H1 (cell line): ENCODE data around the gene MESD. TPM values are rescaled to one million over a fixed set of nuclear protein-coding genes. Genes with fewer than 3 reads are reported as not detected.

Experiments
- CTCF ChIA-PET: fragments of 300-600 bp; sonication (Branson Sonifier 250); formaldehyde crosslinking; loops from one replicate; lab custom pipeline; 2021; ENCODE audit not compliant: partially characterized antibody; lab: Charles Lee
- POLR2A ChIA-PET: fragments of 300-600 bp; sonication (Branson Sonifier 250); formaldehyde crosslinking; loops from one replicate; lab custom pipeline; 2021; ENCODE audit warnings: inconsistent platforms; ENCODE audit not compliant: partially characterized antibody; lab: Charles Lee
- DNase-seq, 2 experiments: peaks; one replicate each; pipeline versions ENCODE4 v3.0.0 to v3.0.0-alpha.2; 2010 to 2022; ENCODE audit warnings: low spot score in 2 of 2, low read depth in 1 of 2, mixed read lengths in 1 of 2
- FAIRE-seq: peaks from 2 replicates; lab custom pipeline; 2011; peaks lifted over from hg19 to GRCh38; lab: Jason Lieb, UNC
- H2AFZ ChIP-seq: 2 replicates; pipeline ENCODE4 v1.8.1; 2012; ENCODE audit warnings: low read length, inconsistent platforms
- H2AK5ac ChIP-seq: 2 replicates; pipeline ENCODE4 v1.6.1; 2013; ENCODE audit warnings: low read depth, low read length
- H2BK120ac ChIP-seq: replicated peaks from 2 replicates; pipeline ENCODE3; 2013; ENCODE audit warnings: low read depth, low read length, inconsistent platforms
- H2BK12ac ChIP-seq: 2 replicates; pipeline ENCODE4 v1.6.1; 2013; ENCODE audit warnings: low read depth, low read length
- H2BK15ac ChIP-seq: 2 replicates; pipeline ENCODE4 v1.6.1; 2013; ENCODE audit warnings: low read length
- H2BK20ac ChIP-seq: 2 replicates; pipeline ENCODE4 v1.6.1; 2013; ENCODE audit warnings: low read length
- H2BK5ac ChIP-seq: 2 replicates; pipeline ENCODE4 v1.6.1; 2013; ENCODE audit warnings: low read depth, low read length
- H3K14ac ChIP-seq: 2 replicates; pipeline ENCODE4 v1.6.1; 2013; ENCODE audit warnings: inconsistent platforms; ENCODE audit not compliant: insufficient read length
- H3K18ac ChIP-seq: 2 replicates; pipeline ENCODE4 v1.6.1; 2013; ENCODE audit warnings: low read length; ENCODE audit errors: extremely low read depth
- H3K23ac ChIP-seq: 2 replicates; pipeline ENCODE4 v1.6.1; 2013; ENCODE audit warnings: inconsistent platforms; ENCODE audit not compliant: insufficient read length
- H3K23me2 ChIP-seq: 2 replicates; pipeline ENCODE4 v1.6.1; 2013; ENCODE audit warnings: low read depth, low read length
- H3K27ac ChIP-seq: 2 replicates; pipeline ENCODE4 v1.6.1; 2011; ENCODE audit warnings: low read depth, low read length, inconsistent platforms
- H3K27me3 ChIP-seq, 4 experiments: replicated peaks in 1 of 4; 1 replicate in 1 of 4; 2 replicates in 3 of 4; pipeline versions ENCODE4 v1.6.1 to v1.8.1; 2011 to 2013; ENCODE audit warnings: low read length in 3 of 4, mild to moderate bottlenecking in 3 of 4, inconsistent platforms in 2 of 4, mixed read lengths in 2 of 4, moderate library complexity in 1 of 4; ENCODE audit not compliant: control insufficient read depth in 3 of 4, insufficient read depth in 3 of 4; ENCODE audit errors: extremely low read depth in 1 of 4
- H3K36me3 ChIP-seq, 4 experiments: 2 replicates each; pipeline versions ENCODE4 v1.6.1 to v1.8.1; 2011 to 2013; ENCODE audit warnings: mild to moderate bottlenecking in 4 of 4, low read length in 3 of 4, moderate library complexity in 2 of 4, control low read depth in 1 of 4, inconsistent platforms in 1 of 4; ENCODE audit not compliant: insufficient read depth in 4 of 4, control insufficient read depth in 2 of 4
- H3K4ac ChIP-seq: replicated peaks from 2 replicates; pipeline ENCODE3; 2013; ENCODE audit warnings: low read length, low read depth, mixed read lengths, inconsistent platforms; ENCODE audit not compliant: insufficient read length
- H3K4me1 ChIP-seq, 4 experiments: replicated peaks in 1 of 4; 1 replicate in 1 of 4; 2 replicates in 3 of 4; pipeline versions ENCODE4 v1.6.1 to v1.8.1; 2011 to 2013; ENCODE audit warnings: low read length in 3 of 4, inconsistent platforms in 2 of 4, mixed read lengths in 1 of 4; ENCODE audit not compliant: insufficient read depth in 4 of 4, control insufficient read depth in 3 of 4
- H3K4me2 ChIP-seq, 2 experiments: 2 replicates each; pipeline versions ENCODE4 v1.6.1 to v1.8.1; 2011 to 2013; ENCODE audit warnings: low read depth in 2 of 2, low read length in 2 of 2, control low read depth in 1 of 2, inconsistent platforms in 1 of 2, mild to moderate bottlenecking in 1 of 2; ENCODE audit not compliant: insufficient read depth in 1 of 2
- H3K4me3 ChIP-seq, 4 experiments: fragments of 200-600, 300-600 bp in 1 of 4; sonication (generic), shearing (Covaris generic), sonication (Bioruptor Twin) in 1 of 4; 2 replicates each; pipeline versions ENCODE4 v1.5.1 to v1.8.1; 2011 to 2016; ENCODE audit warnings: low read length in 4 of 4, low read depth in 3 of 4, control low read depth in 2 of 4, inconsistent platforms in 2 of 4, mild to moderate bottlenecking in 2 of 4, mixed read lengths in 1 of 4, moderate library complexity in 1 of 4; ENCODE audit not compliant: insufficient read depth in 2 of 4; ENCODE audit errors: extremely low read depth in 1 of 4
- H3K56ac ChIP-seq: replicated peaks from 2 replicates; pipeline ENCODE3; 2013; ENCODE audit warnings: low read depth, mild to moderate bottlenecking, mixed read lengths, low read length, inconsistent platforms; ENCODE audit not compliant: insufficient read length
- H3K79me1 ChIP-seq: 2 replicates; pipeline ENCODE4 v1.6.1; 2013; ENCODE audit warnings: low read depth, low read length, control low read depth
- H3K79me2 ChIP-seq, 2 experiments: 2 replicates each; pipeline versions ENCODE4 v1.6.1 to v1.8.1; 2012 to 2013; ENCODE audit warnings: low read length in 2 of 2, mild to moderate bottlenecking in 2 of 2, inconsistent platforms in 1 of 2; ENCODE audit not compliant: insufficient read depth in 2 of 2, control insufficient read depth in 1 of 2
- H3K9ac ChIP-seq, 4 experiments: replicated peaks in 1 of 4; 1 replicate in 1 of 4; 2 replicates in 3 of 4; pipeline versions ENCODE4 v1.6.1 to v1.8.1; 2011 to 2013; ENCODE audit warnings: low read depth in 3 of 4, low read length in 3 of 4, control low read depth in 2 of 4, mild to moderate bottlenecking in 2 of 4, moderate library complexity in 2 of 4, inconsistent platforms in 1 of 4; ENCODE audit errors: extremely low read depth in 1 of 4
- H3K9me3 ChIP-seq, 2 experiments: 2 replicates each; pipeline versions ENCODE4 v1.6.1 to v1.8.1; 2012 to 2013; ENCODE audit warnings: mild to moderate bottlenecking in 2 of 2, moderate library complexity in 2 of 2, control low read depth in 1 of 2, inconsistent platforms in 1 of 2, low read depth in 1 of 2, low read length in 1 of 2, mixed read lengths in 1 of 2; ENCODE audit not compliant: insufficient read depth in 2 of 2
- H4K20me1 ChIP-seq, 2 experiments: replicated peaks in 1 of 2; 2 replicates each; pipeline versions ENCODE3 to v1.8.1; 2011 to 2013; ENCODE audit warnings: inconsistent platforms in 2 of 2, low read length in 2 of 2, mild to moderate bottlenecking in 1 of 2; ENCODE audit not compliant: insufficient read depth in 2 of 2, control insufficient read depth in 1 of 2
- H4K5ac ChIP-seq: 2 replicates; pipeline ENCODE4 v1.6.1; 2013; ENCODE audit warnings: low read length, low read depth, mixed read lengths, inconsistent platforms; ENCODE audit not compliant: insufficient read length
- H4K8ac ChIP-seq: 2 replicates; pipeline ENCODE4 v1.8.0; 2013; ENCODE audit warnings: mild to moderate bottlenecking, moderate library complexity, low read length, inconsistent platforms; ENCODE audit not compliant: insufficient read depth; ENCODE audit errors: extremely low read depth
- H4K91ac ChIP-seq: replicated peaks from 2 replicates; pipeline ENCODE3; 2013; ENCODE audit warnings: low read length, mixed read lengths, inconsistent platforms; ENCODE audit not compliant: insufficient read length
- CBX8 ChIP-seq: fragments of 300-800, 300-1000 bp; sonication (generic); IDR thresholded peaks from 2 replicates; pipeline ENCODE4 v1.7.1; 2016; ENCODE audit warnings: low read depth, low read length, borderline replicate concordance
- CHD2 ChIP-seq: IDR thresholded peaks from 2 replicates; pipeline ENCODE4 v1.6.1; 2012; ENCODE audit warnings: low read length, improper control_type of control experiment
- NRF1 ChIP-seq: IDR thresholded peaks from 2 replicates; pipeline ENCODE4 v1.6.1; 2011; ENCODE audit warnings: mild to moderate bottlenecking, low read depth, low read length, improper control_type of control experiment
- RAD21 ChIP-seq, 2 experiments: IDR thresholded peaks in 1 of 2; conservative IDR thresholded peaks in 1 of 2; 2 replicates each; pipeline ENCODE4 v1.6.1; 2011; ENCODE audit warnings: low read depth in 2 of 2, low read length in 2 of 2, improper control_type of control experiment in 1 of 2, inconsistent platforms in 1 of 2, mild to moderate bottlenecking in 1 of 2, moderate library complexity in 1 of 2
- RFX5 ChIP-seq: IDR thresholded peaks from 2 replicates; pipeline ENCODE4 v1.6.1; 2011; ENCODE audit warnings: low read depth, low read length, improper control_type of control experiment, borderline replicate concordance
- SAP30 ChIP-seq: fragments of 300-600 bp; sonication (generic); IDR thresholded peaks from 2 replicates; pipeline ENCODE4 v1.7.1; 2012; ENCODE audit warnings: low read length, moderate library complexity, mild to moderate bottlenecking, inconsistent platforms; ENCODE audit not compliant: insufficient read depth, insufficient replicate concordance
- SIX5 ChIP-seq: IDR thresholded peaks from 2 replicates; pipeline ENCODE4 v1.6.1; 2011; ENCODE audit warnings: mild to moderate bottlenecking, low read depth, low read length
- SUZ12 ChIP-seq: fragments of 200-600 bp; sonication (generic); IDR thresholded peaks from 2 replicates; pipeline ENCODE4 v1.6.1; 2012; ENCODE audit warnings: mild to moderate bottlenecking, inconsistent platforms, low read length, moderate library complexity, mixed read lengths
- TEAD4 ChIP-seq: IDR thresholded peaks from 2 replicates; pipeline ENCODE4 v1.6.1; 2012; ENCODE audit warnings: low read depth, low read length, inconsistent platforms, mixed read lengths
- WGBS, 2 experiments: shearing (Covaris generic) in 1 of 2; methylation state at CpG; one replicate each; pipeline versions ENCODE4 v1.1.6 to v1.1.7; 2013 to 2015; ENCODE audit warnings: low lambda C conversion rate in 2 of 2, mixed read lengths in 2 of 2, inconsistent platforms in 1 of 2, low coverage in 1 of 2, missing lambda C conversion rate in 1 of 2; ENCODE audit not compliant: insufficient replicate concordance in 2 of 2, insufficient coverage in 1 of 2, insufficient read length in 1 of 2; ENCODE audit errors: extremely low coverage in 1 of 2, missing lambda C conversion rate in 1 of 2; 5-methylcytosine and 5-hydroxymethylcytosine counted together
- polyA plus RNA-seq, 7 experiments: library from polyadenylated mRNA; depleted of rRNA in 3 of 7; stranded (reverse) in 5 of 7; unstranded in 2 of 7; fragments of >200 nt in 5 of 7; fragments of 200-250 nt in 2 of 7; gene quantifications; 1 replicate in 5 of 7; 2 replicates in 1 of 7; 4 replicates in 1 of 7; pipeline versions ENCODE4 v1.2.1 to v1.2.3, GENCODE V29; 2011 to 2013; ENCODE audit warnings: missing spikeins in 2 of 7, mixed read lengths in 2 of 7
- total RNA-seq: library from RNA; stranded (reverse); fragmentation: NEBNext Ultra II Directional; extraction: Animal tissue kit (Norgen Biotek cat#: 25700); gene quantifications from 2 replicates; pipeline ENCODE4 v1.2.1, GENCODE V29; 2021
- TF ChIP-seq, protein P1 (sequence below): IDR thresholded peaks from 2 replicates; pipeline ENCODE4 v1.6.1; 2011; ENCODE audit warnings: low read depth, mild to moderate bottlenecking, low read length; ENCODE audit not compliant: insufficient read depth

MESD gene
- total and polyA plus RNA-seq, 2 of the 8 experiments (the other 6 are each of a cell fraction or from before 2014, with no cell fraction given): 11.0 to 28.3 TPM

DNA sequence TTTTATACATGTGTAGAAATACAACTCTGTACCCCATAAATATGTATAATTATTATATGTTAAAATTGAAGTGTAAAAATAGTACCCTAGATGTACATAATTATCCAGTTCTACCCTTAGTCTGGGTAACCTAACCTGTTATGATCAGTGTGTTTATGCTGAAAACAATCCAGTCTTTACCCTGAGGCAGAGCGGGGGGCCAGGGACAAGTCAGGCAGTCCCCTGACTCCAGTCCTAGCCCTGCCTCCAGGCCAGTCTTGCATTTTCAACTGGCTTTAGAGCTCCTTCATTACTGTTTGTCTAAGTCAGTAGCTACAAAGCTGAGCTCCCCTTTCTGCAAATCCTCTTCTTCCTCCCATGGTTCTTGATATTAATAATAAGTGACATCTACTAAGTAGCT, 3.1 kb downstream of the MESD start:
- H2BK120ac ChIP-seq: no peak overlapping the region
- CTCF ChIA-PET: interaction anchor here (0.9 to 4.3 kb wide), 3 partner anchors 9 to 531 kb away, joined by 3 to 21 read pairs (median 3); no protein-coding TSS in a partner anchor
- no peak overlapping the region for H3K4me3 ChIP-seq
- H3K4ac ChIP-seq: no peak overlapping the region
- H2BK5ac ChIP-seq: no peak overlapping the region
- H4K5ac ChIP-seq: no peak overlapping the region
- no peak for FAIRE-seq
- H3K79me1 ChIP-seq: peaks cover 10% of the 10 kb centered on the region
- peaks cover 4% of the 10 kb centered on the region for H3K23me2 ChIP-seq
- no peak for TF ChIP-seq SUZ12
- no peak for TF ChIP-seq RAD21 (IDR thresholded peaks at IDR 0.05 in 1 of 2, conservative IDR thresholded peaks at IDR 0.05 in 1 of 2; ENCODE audit: low read depth in 2 of 2, low read length in 2 of 2)
- TF ChIP-seq NRF1: no peak
- no peak for TF ChIP-seq TEAD4
- no peak for TF ChIP-seq CHD2
- no peak for TF ChIP-seq SAP30
- TF ChIP-seq CBX8: no peak
- TF ChIP-seq RFX5: no peak
- no peak for TF ChIP-seq SIX5
- TF ChIP-seq, protein P1, sequence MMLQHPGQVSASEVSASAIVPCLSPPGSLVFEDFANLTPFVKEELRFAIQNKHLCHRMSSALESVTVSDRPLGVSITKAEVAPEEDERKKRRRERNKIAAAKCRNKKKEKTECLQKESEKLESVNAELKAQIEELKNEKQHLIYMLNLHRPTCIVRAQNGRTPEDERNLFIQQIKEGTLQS: no peak
- TF ChIP-seq, all 59 proteins: peak for 0
- H3K4me1 ChIP-seq: peaks cover 0 to 8% (median 2%) of the 10 kb centered on the region in 4 experiments; a peak in 3 of 7 replicates
- no peaks in the 10 kb centered on the region for H3K27me3 ChIP-seq
- H2BK15ac ChIP-seq: no peak overlapping the region
- H3K23ac ChIP-seq: no peak overlapping the region
- POLR2A ChIA-PET: interaction anchor here (0.6 to 2.4 kb wide), 2 partner anchors 9 to 128 kb away, joined by 3 to 8 read pairs; no protein-coding TSS in a partner anchor
- no peak overlapping the region for H4K91ac ChIP-seq
- H3K18ac ChIP-seq: no peak overlapping the region
- peaks cover 4 to 7% of the 10 kb centered on the region in 2 experiments for H4K20me1 ChIP-seq
- H3K4me2 ChIP-seq: peak overlapping the region in 1 of 2 experiments; percentile 8; a peak in 2 of 4 replicates
- H3K9me3 ChIP-seq: no peaks in the 10 kb centered on the region
- no peak for DNase-seq
- peaks cover 25 to 69% of the 10 kb centered on the region in 2 experiments for H3K79me2 ChIP-seq
- H3K36me3 ChIP-seq: peaks cover 0 to 7% (median 1%) of the 10 kb centered on the region in 4 experiments; a peak in 4 of 8 replicates
- H2AFZ ChIP-seq: no peak overlapping the region
- H4K8ac ChIP-seq: no peak overlapping the region
- H3K14ac ChIP-seq: no peak overlapping the region
- H2AK5ac ChIP-seq: no peak overlapping the region
- no peak overlapping the region for H3K56ac ChIP-seq
- no peak overlapping the region for H2BK20ac ChIP-seq
- H3K9ac ChIP-seq: no peak overlapping the region
- H3K27ac ChIP-seq: no peak overlapping the region
- no peak overlapping the region for H2BK12ac ChIP-seq
- WGBS, 2 experiments: 95% methylated on average over 1 of the region's 1 CpG; no CpG with 5 or more reads in 1 of the 2 experiments
